Ishikawa (cell line): Measurements from ENCODE around the gene SYNPO.

ENCODE experiments used
- CEBPB ChIP-seq: IDR thresholded peaks from 2 replicates; pipeline ENCODE4 v1.6.1; 2012
- CREB1 ChIP-seq: IDR thresholded peaks from 2 replicates; pipeline ENCODE4 v1.6.1; 2012; ENCODE audit warnings: low read depth
- EGR1 ChIP-seq: IDR thresholded peaks from 2 replicates; pipeline ENCODE4 v1.6.1; 2012
- EP300 ChIP-seq: IDR thresholded peaks from 2 replicates; pipeline ENCODE4 v1.6.1; 2012; ENCODE audit warnings: borderline replicate concordance
- FOXM1 ChIP-seq: IDR thresholded peaks from 2 replicates; pipeline ENCODE4 v1.6.1; 2012; ENCODE audit warnings: low read depth, borderline replicate concordance
- NFIC ChIP-seq: IDR thresholded peaks from 2 replicates; pipeline ENCODE4 v1.6.1; 2012
- RAD21 ChIP-seq: IDR thresholded peaks from 2 replicates; pipeline ENCODE4 v1.6.1; 2012; ENCODE audit warnings: low read depth
- TAF1 ChIP-seq: IDR thresholded peaks from 2 replicates; pipeline ENCODE4 v1.6.1; 2012; ENCODE audit warnings: low read depth, mild to moderate bottlenecking
- TCF12 ChIP-seq: IDR thresholded peaks from 2 replicates; pipeline ENCODE4 v1.6.1; 2012; ENCODE audit warnings: low read depth
- TEAD4 ChIP-seq: IDR thresholded peaks from 2 replicates; pipeline ENCODE4 v1.6.1; 2012
- YY1 ChIP-seq: IDR thresholded peaks from 2 replicates; pipeline ENCODE4 v1.6.1; 2012; ENCODE audit warnings: low read depth
- ZBTB7A ChIP-seq: IDR thresholded peaks from 2 replicates; pipeline ENCODE4 v1.6.1; 2012; ENCODE audit warnings: low read depth
- TF ChIP-seq, protein P1 (sequence below): IDR thresholded peaks from 2 replicates; pipeline ENCODE4 v1.6.1; 2012; ENCODE audit warnings: low read depth, mild to moderate bottlenecking
- TF ChIP-seq, protein P2 (sequence below): IDR thresholded peaks from 2 replicates; pipeline ENCODE4 v1.6.1; 2012
- TF ChIP-seq, protein P3 (sequence below): IDR thresholded peaks from 2 replicates; pipeline ENCODE4 v1.6.1; 2012

SYNPO gene

DNA sequence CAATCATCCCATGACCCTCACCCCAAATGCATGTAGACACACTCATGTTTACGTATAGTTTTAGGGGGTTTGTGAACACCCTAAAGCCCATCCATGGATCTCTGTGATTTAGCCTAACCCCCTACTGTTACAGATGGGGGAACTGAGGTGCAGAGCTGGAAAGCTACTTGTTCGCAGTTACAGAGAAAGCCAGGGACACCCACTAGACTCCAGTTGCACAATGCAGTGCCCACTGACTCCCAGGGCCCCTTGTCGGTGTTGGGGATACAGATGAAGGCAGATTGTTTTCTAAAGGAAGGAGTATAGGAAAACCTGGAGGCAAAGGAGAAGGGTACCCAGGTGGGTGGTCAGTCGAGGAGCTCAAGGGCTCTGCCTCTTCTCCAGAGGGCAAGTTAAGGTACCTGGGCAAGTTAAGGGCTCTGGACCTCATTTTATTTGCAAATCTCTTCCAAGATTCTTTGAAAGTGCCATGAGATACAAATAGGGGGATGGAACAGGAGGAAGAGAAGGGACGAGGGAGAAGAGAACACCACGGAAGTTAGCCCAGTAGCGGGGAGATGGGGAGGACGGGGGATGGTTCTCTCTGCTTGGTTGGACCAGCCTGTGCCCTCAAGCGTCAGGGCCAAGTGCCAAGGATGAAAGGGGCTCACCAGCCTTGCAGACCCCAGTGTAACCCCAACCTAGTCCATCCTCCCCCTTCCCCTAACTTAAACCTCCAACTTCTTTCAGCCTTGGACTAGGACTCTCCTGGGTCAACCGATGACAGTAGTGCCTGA lies 21.5 kb downstream of the SYNPO start:
- TF ChIP-seq EGR1 (no peak), TAF1 (no peak), TEAD4 (no peak), TCF12 (no peak), EP300 (no peak), CREB1 (no peak), ZBTB7A (no peak)
- TF ChIP-seq, protein P1, sequence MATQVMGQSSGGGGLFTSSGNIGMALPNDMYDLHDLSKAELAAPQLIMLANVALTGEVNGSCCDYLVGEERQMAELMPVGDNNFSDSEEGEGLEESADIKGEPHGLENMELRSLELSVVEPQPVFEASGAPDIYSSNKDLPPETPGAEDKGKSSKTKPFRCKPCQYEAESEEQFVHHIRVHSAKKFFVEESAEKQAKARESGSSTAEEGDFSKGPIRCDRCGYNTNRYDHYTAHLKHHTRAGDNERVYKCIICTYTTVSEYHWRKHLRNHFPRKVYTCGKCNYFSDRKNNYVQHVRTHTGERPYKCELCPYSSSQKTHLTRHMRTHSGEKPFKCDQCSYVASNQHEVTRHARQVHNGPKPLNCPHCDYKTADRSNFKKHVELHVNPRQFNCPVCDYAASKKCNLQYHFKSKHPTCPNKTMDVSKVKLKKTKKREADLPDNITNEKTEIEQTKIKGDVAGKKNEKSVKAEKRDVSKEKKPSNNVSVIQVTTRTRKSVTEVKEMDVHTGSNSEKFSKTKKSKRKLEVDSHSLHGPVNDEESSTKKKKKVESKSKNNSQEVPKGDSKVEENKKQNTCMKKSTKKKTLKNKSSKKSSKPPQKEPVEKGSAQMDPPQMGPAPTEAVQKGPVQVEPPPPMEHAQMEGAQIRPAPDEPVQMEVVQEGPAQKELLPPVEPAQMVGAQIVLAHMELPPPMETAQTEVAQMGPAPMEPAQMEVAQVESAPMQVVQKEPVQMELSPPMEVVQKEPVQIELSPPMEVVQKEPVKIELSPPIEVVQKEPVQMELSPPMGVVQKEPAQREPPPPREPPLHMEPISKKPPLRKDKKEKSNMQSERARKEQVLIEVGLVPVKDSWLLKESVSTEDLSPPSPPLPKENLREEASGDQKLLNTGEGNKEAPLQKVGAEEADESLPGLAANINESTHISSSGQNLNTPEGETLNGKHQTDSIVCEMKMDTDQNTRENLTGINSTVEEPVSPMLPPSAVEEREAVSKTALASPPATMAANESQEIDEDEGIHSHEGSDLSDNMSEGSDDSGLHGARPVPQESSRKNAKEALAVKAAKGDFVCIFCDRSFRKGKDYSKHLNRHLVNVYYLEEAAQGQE: no peak

DNA sequence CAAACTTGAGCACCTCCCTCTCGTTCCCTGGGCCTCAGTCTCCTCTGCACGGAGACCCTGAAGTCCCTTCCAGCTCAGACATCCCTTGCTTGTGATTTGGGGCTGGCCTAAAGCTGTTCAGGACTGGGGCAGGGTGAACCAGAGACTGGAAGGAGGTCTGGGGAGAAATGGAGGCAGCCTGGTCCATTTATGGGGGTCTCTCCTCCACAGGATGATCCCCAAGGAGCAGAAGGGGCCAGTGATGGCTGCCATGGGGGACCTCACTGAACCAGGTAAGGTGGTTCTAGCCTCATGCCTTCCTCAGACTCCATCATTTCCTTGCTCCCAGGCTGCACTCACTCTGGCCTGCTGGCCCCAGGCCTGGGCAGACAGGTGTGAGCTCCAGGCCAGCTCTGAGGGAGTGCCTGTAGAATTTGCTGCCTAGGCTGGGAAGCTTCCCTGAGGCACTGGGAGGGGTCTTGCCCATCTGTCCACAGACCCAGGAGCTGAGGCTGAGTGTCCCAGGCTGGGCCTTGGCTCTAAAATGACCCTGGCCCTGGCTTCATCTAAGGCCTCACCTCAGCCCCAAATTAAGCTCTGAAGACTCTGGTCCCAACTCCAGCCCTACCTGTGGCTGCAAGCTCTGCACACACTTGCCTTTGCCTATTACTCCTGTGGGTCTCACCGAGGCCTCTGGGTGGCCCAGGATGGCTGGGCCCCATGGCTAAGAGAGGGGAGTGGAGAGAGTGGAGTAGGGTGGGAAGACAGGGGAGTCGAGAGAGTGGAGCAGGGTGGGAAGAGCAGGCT lies 22.5 kb downstream of the SYNPO start:
- TF ChIP-seq YY1: no peak
- TF ChIP-seq TEAD4: no peak
- no peak for TF ChIP-seq ZBTB7A
- TF ChIP-seq, protein P1: no peak
- TF ChIP-seq FOXM1: no peak
- no peak for TF ChIP-seq CREB1
- TF ChIP-seq EGR1: no peak
- TF ChIP-seq TAF1: no peak

DNA sequence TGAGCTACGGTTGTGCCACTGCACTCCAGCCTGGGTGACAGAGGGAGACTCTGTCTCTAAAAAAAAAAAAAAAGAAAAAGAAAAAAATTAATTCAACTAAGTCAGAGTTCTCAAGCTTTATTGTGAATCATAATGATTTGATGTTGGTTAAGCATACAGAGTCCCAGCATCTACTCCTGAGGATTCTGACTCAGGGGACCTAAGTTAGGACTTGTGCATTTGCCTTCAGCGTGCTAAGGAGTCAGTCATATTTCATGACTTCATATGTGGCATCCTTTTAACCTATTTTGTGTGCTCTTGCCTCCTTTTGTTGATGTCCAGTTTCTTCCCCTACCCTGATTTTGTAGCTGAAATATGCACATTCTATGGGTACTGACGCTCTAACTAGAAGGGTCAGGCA lies 23.5 kb downstream of the SYNPO start:
- TF ChIP-seq, protein P2, sequence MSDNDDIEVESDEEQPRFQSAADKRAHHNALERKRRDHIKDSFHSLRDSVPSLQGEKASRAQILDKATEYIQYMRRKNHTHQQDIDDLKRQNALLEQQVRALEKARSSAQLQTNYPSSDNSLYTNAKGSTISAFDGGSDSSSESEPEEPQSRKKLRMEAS: no peak
- TF ChIP-seq NFIC: no peak
- TF ChIP-seq YY1: no peak
- no peak for TF ChIP-seq RAD21
- no peak for TF ChIP-seq FOXM1
- no peak for TF ChIP-seq EGR1
- no peak for TF ChIP-seq EP300
- TF ChIP-seq, protein P3, sequence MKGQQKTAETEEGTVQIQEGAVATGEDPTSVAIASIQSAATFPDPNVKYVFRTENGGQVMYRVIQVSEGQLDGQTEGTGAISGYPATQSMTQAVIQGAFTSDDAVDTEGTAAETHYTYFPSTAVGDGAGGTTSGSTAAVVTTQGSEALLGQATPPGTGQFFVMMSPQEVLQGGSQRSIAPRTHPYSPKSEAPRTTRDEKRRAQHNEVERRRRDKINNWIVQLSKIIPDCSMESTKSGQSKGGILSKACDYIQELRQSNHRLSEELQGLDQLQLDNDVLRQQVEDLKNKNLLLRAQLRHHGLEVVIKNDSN: no peak
- TF ChIP-seq, protein P1: no peak
- no peak for TF ChIP-seq TEAD4
- no peak for TF ChIP-seq ZBTB7A
- no peak for TF ChIP-seq TCF12
- no peak for TF ChIP-seq CEBPB
- TF ChIP-seq TAF1: no peak
- TF ChIP-seq CREB1: no peak

DNA sequence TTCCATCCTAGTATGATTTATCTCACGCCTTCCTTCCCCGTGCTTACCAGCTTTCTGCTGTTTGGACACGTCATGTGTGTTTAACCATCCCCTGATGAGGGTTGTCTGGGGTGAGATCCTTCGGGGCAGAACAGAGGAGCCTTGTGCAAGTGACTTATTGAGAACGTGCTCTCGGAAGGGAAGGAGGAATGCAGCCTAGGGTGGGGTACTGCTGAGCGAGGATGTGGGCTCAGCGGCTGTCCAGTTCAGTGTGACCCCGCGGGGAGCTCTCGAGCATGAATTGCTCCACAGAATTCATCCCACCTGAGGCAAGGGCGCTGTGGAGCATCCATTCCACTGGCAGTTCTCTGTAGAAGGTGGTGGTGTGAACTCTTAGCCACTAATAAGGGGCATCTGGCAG lies 24.6 kb downstream of the SYNPO start:
- TF ChIP-seq, protein P3: no peak
- TF ChIP-seq YY1 (no peak), NFIC (no peak), ZBTB7A (no peak), EGR1 (no peak), TCF12 (no peak), RAD21 (no peak), CREB1 (no peak), TAF1 (no peak), TEAD4 (no peak), EP300 (no peak), FOXM1 (no peak), CEBPB (no peak)
- TF ChIP-seq, protein P1: no peak
- TF ChIP-seq, protein P2: no peak
